Endothelial cell of umbilical vein (primary cell): Measurements from ENCODE around the gene TIAM1. TPM values are rescaled to one million over a fixed set of nuclear protein-coding genes. Genes with fewer than 3 reads are reported as not detected.

Experiments used
- BruUV-seq: library from RNA; stranded (reverse); fragments of 400-500 nt; replicated peaks from 2 replicates; lab custom pipeline; 2021; lab: Mats Ljungman, UMichigan
- CTCF ChIA-PET: fragments of 300-600, 350-600 bp; sonication (Branson Sonifier 250); formaldehyde crosslinking; loops from one replicate; lab custom pipeline; 2021; ENCODE audit warnings: antibody characterized with exemption, inconsistent platforms; lab: Charles Lee
- POLR2A ChIA-PET: fragments of 300-600, 350-600 bp; sonication (Branson Sonifier 250); formaldehyde crosslinking; loops from one replicate; lab custom pipeline; 2021; ENCODE audit warnings: antibody characterized with exemption, inconsistent platforms; lab: Charles Lee
- DNase-seq: peaks from one replicate; pipeline ENCODE4 v3.0.0-alpha.2; 2011; ENCODE audit warnings: low read depth, low spot score
- FAIRE-seq: peaks from 2 replicates; lab custom pipeline; 2011; peaks lifted over from hg19 to GRCh38; lab: Jason Lieb, UNC
- H2AFZ ChIP-seq: 2 replicates; pipeline ENCODE4 v1.6.0; 2012; ENCODE audit warnings: low read depth, low read length, control low read depth, inconsistent platforms
- H3K27ac ChIP-seq: 2 replicates; pipeline ENCODE4 v1.5.1; 2011; ENCODE audit warnings: low read depth, mild to moderate bottlenecking, control low read depth, low read length, moderate library complexity; ENCODE audit not compliant: insufficient read depth
- H3K27me3 ChIP-seq, 2 experiments: 2 replicates each; pipeline versions ENCODE4 v1.6.0 to v1.6.1; 2011; ENCODE audit warnings: low read length in 2 of 2, mixed read lengths in 1 of 2; ENCODE audit not compliant: control insufficient read depth in 2 of 2, insufficient read depth in 2 of 2
- H3K36me3 ChIP-seq, 2 experiments: 2 replicates in 1 of 2; 3 replicates in 1 of 2; pipeline ENCODE4 v1.5.1; 2011; ENCODE audit warnings: low read length in 2 of 2, mild to moderate bottlenecking in 1 of 2, moderate library complexity in 1 of 2; ENCODE audit not compliant: control insufficient read depth in 2 of 2, insufficient read depth in 2 of 2; ENCODE audit errors: extremely low read depth in 1 of 2
- H3K4me1 ChIP-seq: 3 replicates; pipeline ENCODE4 v1.5.1; 2011; ENCODE audit warnings: mild to moderate bottlenecking, low read length; ENCODE audit not compliant: control insufficient read depth, insufficient read depth; ENCODE audit errors: extremely low read depth
- H3K4me2 ChIP-seq: 2 replicates; pipeline ENCODE4 v1.6.1; 2011; ENCODE audit warnings: low read length, control low read depth, mixed read lengths; ENCODE audit not compliant: insufficient read depth
- H3K4me3 ChIP-seq, 3 experiments: fragments of 200-600 bp in 1 of 3; sonication (generic), shearing (Covaris generic) in 1 of 3; replicated peaks in 1 of 3; 2 replicates each; pipeline ENCODE4 v1.5.1; 2011 to 2016; ENCODE audit warnings: control low read depth in 3 of 3, low read length in 3 of 3, mild to moderate bottlenecking in 2 of 3, inconsistent platforms in 1 of 3, low read depth in 1 of 3, moderate library complexity in 1 of 3; ENCODE audit not compliant: insufficient read depth in 1 of 3
- H3K79me2 ChIP-seq: 2 replicates; pipeline ENCODE4 v1.6.0; 2012; ENCODE audit warnings: low read length, inconsistent platforms; ENCODE audit not compliant: control insufficient read depth, insufficient read depth
- H3K9ac ChIP-seq: replicated peaks from 2 replicates; pipeline ENCODE3; 2011; ENCODE audit warnings: low read length, control low read depth; ENCODE audit not compliant: insufficient read depth; ENCODE audit errors: extremely low read depth
- H3K9me1 ChIP-seq: replicated peaks from 3 replicates; pipeline ENCODE4 v1.6.0; 2011; ENCODE audit warnings: mild to moderate bottlenecking, low read length; ENCODE audit not compliant: control insufficient read depth, insufficient read depth; ENCODE audit errors: extremely low read depth
- H3K9me3 ChIP-seq: replicated peaks from 2 replicates; pipeline ENCODE4 v1.5.1; 2012; ENCODE audit warnings: low read length, inconsistent platforms; ENCODE audit not compliant: control insufficient read depth, insufficient read depth
- H4K20me1 ChIP-seq: replicated peaks from 2 replicates; pipeline ENCODE3; 2011; ENCODE audit warnings: mild to moderate bottlenecking, low read length; ENCODE audit not compliant: control insufficient read depth, insufficient read depth; ENCODE audit errors: extremely low read depth
- CTCF ChIP-seq, 2 donors: IDR thresholded peaks; 1 replicate in 1 of 2; 2 replicates in 1 of 2; pipeline ENCODE4 v1.5.1; 2011; ENCODE audit warnings: low read length in 2 of 2, mild to moderate bottlenecking in 2 of 2, moderate library complexity in 2 of 2, control low read depth in 1 of 2, inconsistent platforms in 1 of 2, low read depth in 1 of 2; ENCODE audit not compliant: insufficient read depth in 1 of 2; ENCODE audit errors: extremely low read depth in 1 of 2
- EZH2 ChIP-seq: IDR thresholded peaks from 2 replicates; pipeline ENCODE4 v1.6.1; 2012; ENCODE audit warnings: borderline replicate concordance, low read depth, mild to moderate bottlenecking, moderate library complexity, low read length, inconsistent platforms; ENCODE audit not compliant: severe bottlenecking
- FOS ChIP-seq: IDR thresholded peaks from 2 replicates; pipeline ENCODE4 v1.6.1; 2011; ENCODE audit warnings: mild to moderate bottlenecking, low read length, moderate library complexity, borderline replicate concordance; ENCODE audit not compliant: insufficient read depth
- GATA2 ChIP-seq: IDR thresholded peaks from 2 replicates; pipeline ENCODE4 v1.7.0; 2011; ENCODE audit warnings: low read depth, mild to moderate bottlenecking, moderate library complexity, mixed read lengths, low read length; ENCODE audit not compliant: insufficient read length, insufficient read depth
- JUN ChIP-seq: IDR thresholded peaks from 2 replicates; pipeline ENCODE4 v1.6.1; 2011; ENCODE audit warnings: borderline replicate concordance, low read depth; ENCODE audit not compliant: insufficient read length, insufficient read depth
- MAX ChIP-seq: IDR thresholded peaks from 2 replicates; pipeline ENCODE4 v1.6.1; 2011; ENCODE audit not compliant: insufficient read depth, insufficient read length
- MYC ChIP-seq: IDR thresholded peaks from one replicate; pipeline ENCODE4 v1.6.1; 2011; ENCODE audit warnings: mild to moderate bottlenecking, low read depth, low read length
- POLR2A ChIP-seq: IDR thresholded peaks from 2 replicates; pipeline ENCODE4 v1.6.1; 2012; ENCODE audit warnings: low read depth, mild to moderate bottlenecking, control low read depth, low read length
- POLR2AphosphoS5 ChIP-seq: IDR thresholded peaks from 2 replicates; pipeline ENCODE4 v1.6.1; 2012; ENCODE audit warnings: low read depth, mild to moderate bottlenecking, control low read depth, low read length, moderate library complexity; ENCODE audit not compliant: insufficient read depth
- dilution Hi-C: fragments of 300-500 bp; cut with MboI; formaldehyde crosslinking; loops from one replicate; pipeline ENCODE4 v1.15.0; 2019; ENCODE audit warnings: low sequenced_read_pairs; ENCODE audit not compliant: extremely low pct_ligation_motif_present
- intact Hi-C: fragments of 100-400 bp; cut with micrococcal nuclease; formaldehyde crosslinking; loops from one replicate; pipeline ENCODE4 v1.10.0; 2022
- polyA plus RNA-seq, 4 experiments: library from polyadenylated mRNA; depleted of rRNA in 3 of 4; stranded (reverse) in 3 of 4; unstranded in 1 of 4; fragments of >200 nt; gene quantifications; 2 replicates each; pipeline versions ENCODE4 v1.2.1 to v1.2.3, GENCODE V29; 2011 to 2012; ENCODE audit warnings: missing spikeins in 1 of 4
- total RNA-seq: library from RNA; stranded (reverse); gene quantifications from 2 replicates; pipeline ENCODE4 v1.2.3, GENCODE V29; 2021

TIAM1 gene
- total and polyA plus RNA-seq, 2 donors (not counting 3 experiments of a cell fraction or from before 2014, with no cell fraction given), result 0.21 to 0.86 TPM

GRCh38 chr21:31258073-31258472, 86.0 kb downstream of the TIAM1 start:
- no peaks in the 10 kb centered on the region for H3K9me1 ChIP-seq
- no peak overlapping the region for H2AFZ ChIP-seq
- H3K36me3 ChIP-seq, result no peaks in the 10 kb centered on the region
- H3K9me3 ChIP-seq, result no peaks in the 10 kb centered on the region
- no peak overlapping the region for H3K27ac ChIP-seq
- H3K4me1 ChIP-seq, result no peaks in the 10 kb centered on the region
- H3K79me2 ChIP-seq, result no peaks in the 10 kb centered on the region
- CTCF ChIA-PET, result no interaction called here
- POLR2A ChIA-PET, result no interaction called here
- no peaks in the 10 kb centered on the region for H4K20me1 ChIP-seq
- DNase-seq (no peak), FAIRE-seq (no peak)
- H3K27me3 ChIP-seq, result no peaks in the 10 kb centered on the region
- no peak for TF ChIP-seq GATA2
- TF ChIP-seq EZH2, result no peak
- no peak for TF ChIP-seq POLR2A
- no peak for TF ChIP-seq POLR2AphosphoS5
- dilution Hi-C loops (no loop called here), intact Hi-C loops (no loop called here)
- no peak overlapping the region for H3K9ac ChIP-seq
- H3K4me2 ChIP-seq, result no peak overlapping the region
- H3K4me3 ChIP-seq, result no peak overlapping the region
- BruUV-seq, result no TSS peak

- no peaks in the 10 kb centered on the region for H3K9me1 ChIP-seq
- no peak overlapping the region for H2AFZ ChIP-seq
- no peaks in the 10 kb centered on the region for H3K36me3 ChIP-seq
- TF ChIP-seq FOS, result no peak
- TF ChIP-seq EZH2, result no peak
- no peak for TF ChIP-seq CTCF (IDR thresholded peaks at IDR 0.05; ENCODE audit: extremely low read depth in 1 of 2, insufficient read depth in 1 of 2, low read depth in 1 of 2, low read length in 2 of 2)
- TF ChIP-seq MAX, result no peak
- TF ChIP-seq POLR2A, result no peak
- no peak for TF ChIP-seq GATA2
- no peak for TF ChIP-seq JUN
- TF ChIP-seq MYC, result no peak
- TF ChIP-seq POLR2AphosphoS5, result no peak
- no peaks in the 10 kb centered on the region for H3K9me3 ChIP-seq
- no peak overlapping the region for H3K9ac ChIP-seq
- no TSS peak for BruUV-seq
- CTCF ChIA-PET, result no interaction called here
- no peaks in the 10 kb centered on the region for H3K79me2 ChIP-seq
- no peaks in the 10 kb centered on the region for H3K4me1 ChIP-seq
- no peak overlapping the region for H3K27ac ChIP-seq
- intact Hi-C loops, result no loop called here
- no peaks in the 10 kb centered on the region for H4K20me1 ChIP-seq
- H3K4me2 ChIP-seq, result no peak overlapping the region
- no peaks in the 10 kb centered on the region for H3K27me3 ChIP-seq
- dilution Hi-C loops, result no loop called here
- FAIRE-seq (no peak), DNase-seq (no peak)
- no peak overlapping the region for H3K4me3 ChIP-seq
- POLR2A ChIA-PET, result no interaction called here
Measured at GRCh38 chr21:31257265-31257664, 86.8 kb downstream of the TIAM1 start.
